GM21528 (cell line): ENCODE measurements around the gene HIBADH.
A peak's percentile ranks its signal among the peaks of the same experiment; 100 is the strongest.
"Not testable (repeated sequence)": the region's sequence is repeated elsewhere in the genome, so short reads cannot be mapped to it uniquely, and the experiment has no call there.

Experiments used
- ATAC-seq: cut with Tn5 transposase; IDR thresholded peaks from one replicate; pipeline ENCODE4 v1.9.1; 2021; ENCODE audit warnings: mild to moderate bottlenecking, moderate library complexity; ENCODE audit not compliant: unreplicated experiment, low FRiP score

HIBADH gene

GRCh38 chr7:27684491-27684890 is 21.8 kb upstream of the HIBADH start:
- ATAC-seq = no peak

GRCh38 chr7:27680610-27681009 is 17.9 kb upstream of the HIBADH start:
- ATAC-seq = no peak

GRCh38 chr7:27678617-27679260 is 16.1 kb upstream of the HIBADH start:
- no peak for ATAC-seq

DNA sequence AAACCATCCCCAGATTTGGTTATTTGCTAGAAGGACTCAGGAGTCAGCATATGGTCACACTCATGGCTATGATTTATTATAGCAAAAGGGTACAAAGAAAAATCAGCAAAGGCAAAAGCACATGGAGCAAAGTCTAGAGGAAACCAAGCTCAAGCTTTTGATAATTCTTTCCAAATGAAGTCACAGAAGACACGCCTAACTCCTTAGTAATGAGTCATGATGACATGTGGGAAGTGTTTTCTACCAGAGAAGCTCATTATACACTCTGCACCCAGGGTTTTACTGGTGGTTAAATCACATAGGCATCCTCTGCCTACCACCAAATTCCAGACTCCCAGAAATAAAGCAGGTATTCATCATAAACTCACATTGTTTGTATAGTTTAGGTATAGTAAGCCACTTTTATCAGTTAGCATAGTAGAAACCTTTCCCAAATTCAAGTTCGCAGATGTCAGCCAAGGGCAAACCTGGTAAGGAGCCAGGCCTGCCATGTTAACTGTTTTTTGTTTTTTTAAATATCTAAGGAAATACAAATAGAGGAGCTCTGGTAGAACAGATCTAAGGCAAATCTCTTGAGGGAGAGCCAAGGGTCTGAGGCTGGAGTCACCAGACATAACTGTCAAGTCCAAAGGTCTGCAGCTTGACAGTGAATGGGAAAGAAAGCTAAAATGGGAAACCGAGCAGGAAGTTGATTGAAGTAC is 15.4 kb upstream of the HIBADH start:
- no peak for ATAC-seq

- ATAC-seq = not testable (repeated sequence)
Measured at GRCh38 chr7:27674126-27674525, 11.4 kb upstream of the HIBADH start.

GRCh38 chr7:27671675-27672074 is 9.0 kb upstream of the HIBADH start:
- no peak for ATAC-seq

GRCh38 chr7:27670676-27671075 is 8.0 kb upstream of the HIBADH start:
- ATAC-seq = no peak

- ATAC-seq = no peak
Measured at GRCh38 chr7:27670177-27670576, 7.5 kb upstream of the HIBADH start.

GRCh38 chr7:27665531-27665930 is 2.8 kb upstream of the HIBADH start:
- no peak for ATAC-seq

GRCh38 chr7:27663989-27664331 is 1.3 kb upstream of the HIBADH start:
- ATAC-seq = no peak

- peak; percentile 6 for ATAC-seq
Measured at GRCh38 chr7:27661811-27662489, 733 bp downstream of the HIBADH start.

- no peak for ATAC-seq
Measured at GRCh38 chr7:27656724-27657123, 6.0 kb downstream of the HIBADH start.

DNA sequence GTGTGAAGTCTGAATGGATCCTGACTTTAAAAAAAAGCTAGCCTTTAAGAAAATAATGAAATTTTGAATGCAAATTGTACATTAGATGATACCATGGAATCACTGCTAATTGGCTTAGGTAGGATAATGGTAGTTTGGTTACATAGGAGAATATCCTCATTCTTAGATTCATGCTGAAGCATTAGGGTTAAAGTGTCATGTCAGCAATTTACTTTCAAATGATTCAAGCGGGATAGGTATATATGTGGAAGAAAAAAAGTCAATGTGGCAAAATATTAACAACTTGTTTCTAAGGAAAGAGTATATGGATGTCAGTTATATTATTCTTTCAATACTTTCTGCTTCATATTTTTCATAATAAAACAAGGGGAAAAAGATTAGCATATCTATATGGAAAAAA is 7.5 kb downstream of the HIBADH start:
- ATAC-seq = no peak

DNA sequence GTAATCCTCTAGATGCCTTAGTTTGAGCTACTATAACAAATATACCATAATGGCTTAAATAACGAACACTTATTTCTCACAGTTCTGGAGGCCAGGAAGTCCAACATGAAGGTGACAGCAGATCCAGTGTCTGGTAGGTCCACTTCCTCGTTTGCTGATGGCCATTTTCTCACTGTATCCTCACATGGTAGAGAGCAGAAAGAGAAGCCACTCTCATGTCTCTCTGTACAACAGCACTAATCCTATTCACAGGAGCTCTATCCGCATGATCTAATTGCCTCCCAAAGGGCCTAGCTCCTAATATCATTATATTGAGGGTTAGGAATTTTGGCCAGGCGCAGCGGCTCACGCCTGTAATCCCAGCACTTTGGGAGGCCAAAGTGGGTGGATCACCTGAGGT is 10.2 kb downstream of the HIBADH start:
- no peak for ATAC-seq

DNA sequence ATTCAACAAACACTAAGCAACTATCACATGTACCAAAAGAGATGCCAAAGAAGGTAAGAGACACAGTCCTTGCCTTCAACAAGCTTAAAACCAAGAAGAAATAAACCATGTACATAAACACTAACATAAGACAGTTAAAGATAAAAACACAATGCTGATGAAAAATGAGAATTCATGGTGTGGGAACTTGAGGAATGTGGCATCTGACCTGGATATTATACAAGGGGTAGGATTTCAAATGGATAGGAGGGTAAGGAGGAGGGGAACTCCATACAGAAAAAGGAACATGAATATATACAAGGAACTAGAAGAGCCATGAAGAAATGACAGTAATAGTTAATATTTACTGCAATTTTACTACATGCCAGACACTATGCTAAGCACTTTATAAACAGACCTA is 11.0 kb downstream of the HIBADH start:
- ATAC-seq = no peak

DNA sequence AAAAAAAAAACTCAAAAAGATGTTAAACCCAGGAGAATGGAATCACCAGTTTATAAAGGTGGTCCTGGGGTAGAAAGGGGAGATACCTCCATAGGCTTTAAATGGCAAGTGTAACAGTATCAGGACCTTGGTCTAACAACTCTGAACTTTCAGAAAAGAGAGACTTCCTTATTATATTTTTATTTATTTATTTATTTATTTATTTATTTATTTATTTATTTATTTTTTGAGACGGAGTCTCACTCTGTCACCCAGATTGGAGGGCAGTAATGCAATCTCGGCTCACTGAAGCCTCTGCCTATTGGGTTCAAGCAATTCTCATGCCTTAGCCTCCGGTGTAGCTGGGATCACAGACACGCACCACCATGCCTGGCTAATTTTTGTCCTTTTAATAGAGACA is 12.4 kb downstream of the HIBADH start:
- no peak for ATAC-seq

- no peak for ATAC-seq
Measured at GRCh38 chr7:27647489-27647888, 15.2 kb downstream of the HIBADH start.

GRCh38 chr7:27647046-27647445 is 15.6 kb downstream of the HIBADH start:
- ATAC-seq = no peak

DNA sequence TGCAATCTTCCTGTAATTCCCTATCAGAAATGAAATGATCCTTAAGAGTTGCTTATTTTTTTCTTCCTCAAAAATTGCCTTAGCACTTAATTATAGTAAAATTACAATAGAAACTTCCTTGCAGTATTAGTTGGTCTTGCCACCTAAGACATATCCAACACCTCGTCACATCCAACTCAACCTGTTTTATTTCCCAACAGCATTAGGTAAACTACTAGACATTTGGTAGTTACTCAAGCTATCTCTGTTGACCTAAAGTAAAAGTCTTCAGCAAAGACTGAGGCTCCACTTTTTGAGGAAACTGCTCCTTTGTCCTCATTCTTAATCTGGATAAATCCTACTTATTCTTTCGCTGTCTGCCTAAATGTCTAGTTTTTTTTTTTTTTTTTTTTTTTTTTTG is 20.4 kb downstream of the HIBADH start:
- ATAC-seq = no peak

GRCh38 chr7:27641581-27642230 is 21.0 kb downstream of the HIBADH start:
- ATAC-seq = peak; percentile 67

DNA sequence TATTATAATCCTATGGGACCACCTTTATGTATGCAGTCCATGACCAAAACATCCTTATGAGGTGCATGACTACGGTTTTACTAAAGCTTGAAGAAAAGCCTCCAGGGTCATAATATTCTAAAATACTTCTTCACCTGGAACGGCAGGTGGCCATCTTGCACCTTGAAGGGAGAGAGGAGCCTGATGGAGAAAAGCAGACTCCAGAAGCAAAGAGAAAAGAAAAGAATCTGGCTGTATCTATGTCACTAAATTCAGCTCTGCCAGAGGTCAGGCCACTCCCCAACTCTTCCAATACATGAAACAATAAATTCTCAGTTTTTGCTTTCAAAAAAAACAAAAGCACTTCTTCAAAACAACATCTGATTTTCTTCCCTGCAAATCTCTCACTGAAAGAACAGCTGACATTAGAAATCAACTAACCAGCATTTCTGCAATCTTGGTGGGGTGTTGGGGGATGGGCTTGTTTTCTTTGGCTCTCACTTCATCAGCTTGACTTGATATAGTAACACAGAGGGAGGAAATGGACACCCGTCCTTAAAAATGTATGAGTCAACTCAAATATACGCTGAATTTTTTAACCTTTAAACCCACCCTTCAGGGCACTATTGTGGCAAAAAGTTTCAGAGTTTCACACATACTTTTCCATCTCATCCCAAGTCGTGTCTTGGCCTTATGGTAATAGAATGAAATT is 21.7 kb downstream of the HIBADH start:
- ATAC-seq = no peak
